Occipital lobe (tissue), 2 donors: ENCODE results near the gene RTL9. TPM values are rescaled to one million over a fixed set of nuclear protein-coding genes. Genes with fewer than 3 reads are reported as not detected.

Experiments
- DNase-seq: peaks from one replicate; lab custom pipeline; 2025; lab: John Stamatoyannopoulos, UW
- total RNA-seq: library from RNA; depleted of rRNA; stranded (reverse); fragments of >200 nt; gene quantifications from one replicate; pipeline ENCODE4 v1.2.3, GENCODE V29; 2014

Gene RTL9
- total RNA-seq, 1 donor from 2014 or later: 0.16 TPM

DNA sequence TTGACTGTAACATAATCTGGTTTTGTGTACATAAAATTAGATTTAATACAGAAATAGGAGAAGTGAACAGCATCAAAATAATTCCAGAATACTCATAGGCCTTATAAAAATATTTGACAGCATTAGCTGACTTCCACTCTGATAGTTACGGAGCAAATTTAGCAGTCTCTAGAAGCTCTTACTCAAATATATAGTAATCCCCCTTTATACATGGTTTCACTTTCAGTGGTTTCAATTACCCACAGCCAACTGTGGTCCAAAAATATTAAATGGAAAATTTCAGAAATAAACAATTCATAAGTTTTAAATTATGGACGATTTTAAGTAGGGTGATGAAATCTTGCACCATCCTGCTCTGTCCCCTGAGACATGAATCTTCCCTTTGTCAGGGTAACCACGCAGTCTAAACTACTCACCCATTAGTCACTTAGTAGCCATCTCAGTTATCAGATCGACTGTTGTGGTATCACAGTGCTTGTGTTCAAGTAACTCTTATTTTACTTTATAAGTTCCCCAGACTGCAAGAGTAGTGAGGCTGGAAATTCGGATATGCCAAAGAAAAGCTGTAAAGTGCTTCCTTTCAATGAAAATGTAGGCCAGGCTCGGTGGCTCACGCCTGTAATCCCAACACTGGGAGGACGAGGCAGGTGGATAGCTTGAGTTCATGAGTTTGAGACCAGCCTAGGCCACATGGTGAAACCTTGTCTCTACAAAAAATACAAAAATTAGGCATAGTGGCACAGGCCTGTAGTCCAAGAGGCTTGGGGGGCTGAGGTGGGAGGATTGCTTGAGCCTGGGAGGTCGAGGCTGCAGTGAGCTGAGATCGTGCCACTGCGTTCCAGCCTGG is 17.2 kb upstream of the RTL9 start:
- no peak for DNase-seq

DNA sequence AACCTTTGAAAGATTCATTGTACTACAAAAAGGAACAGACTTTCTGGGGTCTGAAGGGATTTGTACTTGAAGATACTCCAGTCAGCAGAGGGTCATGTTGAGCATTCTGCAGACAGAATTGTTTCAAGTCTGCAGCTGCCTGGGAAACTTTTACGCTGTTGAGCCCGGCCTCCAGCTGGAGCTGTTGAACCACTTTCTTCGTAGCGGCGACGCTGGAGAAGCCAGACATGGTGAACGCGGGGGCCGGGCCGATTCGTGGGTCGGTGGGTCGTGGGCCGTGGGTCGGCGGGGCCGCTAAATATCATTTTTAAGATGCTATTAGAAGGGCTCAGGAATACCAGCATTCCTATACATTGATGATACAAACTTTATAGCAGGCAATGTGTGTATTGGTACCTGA is 12.0 kb upstream of the RTL9 start:
- no peak for DNase-seq

DNA sequence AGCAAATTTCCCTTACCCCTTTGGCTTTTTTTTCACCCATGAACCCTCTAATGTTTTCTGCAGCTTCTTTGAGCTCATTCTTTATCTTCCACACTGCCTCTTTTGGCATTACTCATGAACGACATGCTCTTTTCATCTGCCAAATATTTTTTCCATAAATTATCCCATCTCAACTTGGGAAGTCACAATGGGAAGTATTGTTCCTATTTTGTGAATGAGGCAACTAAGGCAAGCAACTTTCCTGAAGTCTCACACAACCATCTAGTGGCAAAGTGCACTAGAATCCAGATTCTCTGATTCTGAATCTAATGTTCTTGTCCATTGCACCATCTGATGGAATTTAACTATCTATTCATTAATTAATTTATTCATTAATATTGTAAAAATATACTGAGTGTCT is 625 bp downstream of the RTL9 start:
- DNase-seq: no peak

DNA sequence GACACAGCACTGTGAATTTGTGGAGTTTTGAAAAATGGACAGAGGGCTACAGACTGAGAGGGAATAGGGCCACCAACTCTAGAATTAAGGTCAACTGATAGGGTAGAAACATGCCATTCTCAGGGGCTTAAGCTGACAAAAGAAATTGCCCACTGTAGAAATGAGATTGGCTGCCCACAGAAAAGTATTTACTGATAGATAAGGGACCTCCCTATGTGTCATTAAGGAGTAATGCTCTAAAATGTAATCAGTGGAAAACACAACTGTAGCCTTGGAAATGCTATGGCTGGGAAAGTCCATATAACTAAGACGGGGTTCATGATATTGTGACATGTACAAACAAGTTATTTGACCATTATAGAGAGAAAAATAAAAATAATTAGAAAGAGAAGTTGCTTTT is 4.6 kb downstream of the RTL9 start:
- no peak for DNase-seq

DNA sequence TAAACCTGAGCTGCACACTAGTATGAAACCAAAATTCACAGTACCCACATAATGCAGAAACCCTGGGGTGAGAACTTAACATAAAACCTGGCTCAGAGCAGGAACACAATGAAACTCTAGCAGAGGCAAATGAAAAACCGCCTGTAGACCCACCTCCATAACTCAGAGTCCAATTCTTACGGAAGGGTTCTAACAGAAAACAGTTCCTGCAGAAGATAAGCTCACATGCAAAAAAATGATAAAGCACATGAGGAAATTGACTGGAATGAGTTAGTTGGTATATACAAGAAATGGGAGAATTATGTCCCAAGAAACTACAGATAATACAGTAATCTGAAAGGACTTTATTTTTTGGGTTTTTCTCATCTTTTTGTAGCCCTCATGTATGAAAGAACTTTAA is 14.7 kb downstream of the RTL9 start:
- DNase-seq: no peak

DNA sequence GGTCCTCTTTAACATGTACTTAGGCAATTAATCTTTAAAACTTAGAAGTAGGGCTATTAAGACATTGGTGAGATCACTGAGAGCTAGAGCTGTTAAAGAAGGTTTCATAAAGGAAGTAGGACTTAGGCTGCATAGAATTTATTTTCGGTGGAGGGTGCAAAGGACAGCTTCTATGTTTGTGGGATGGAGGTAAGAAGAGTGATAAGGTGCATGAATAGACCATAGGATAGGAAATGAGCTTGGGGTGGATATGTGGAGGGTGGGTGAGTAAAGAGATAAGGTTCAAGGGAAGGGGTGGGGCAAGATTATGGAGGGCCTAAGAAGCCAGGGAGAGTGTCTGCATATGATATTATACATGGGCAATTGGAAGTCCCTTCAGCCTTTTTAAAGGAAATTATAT is 15.9 kb downstream of the RTL9 start:
- DNase-seq: no peak

DNA sequence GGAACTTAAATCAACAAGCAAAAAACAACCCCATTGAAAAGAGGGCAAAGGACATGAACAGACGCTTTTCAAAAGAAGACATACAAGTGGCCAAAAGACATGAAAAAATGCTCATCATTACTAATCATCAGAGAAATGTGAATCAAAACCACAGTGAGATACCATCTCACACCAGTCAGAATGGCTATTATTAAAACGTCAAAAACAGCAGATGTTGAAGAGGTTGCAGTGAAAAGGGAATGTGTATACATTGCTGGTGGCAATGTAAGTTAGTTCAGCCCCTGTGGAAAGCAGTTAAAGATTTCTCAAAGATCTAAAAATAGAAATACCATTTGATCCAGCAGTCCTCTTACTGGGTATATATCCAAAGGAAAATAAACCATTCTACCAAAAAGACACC is 22.6 kb downstream of the RTL9 start:
- no peak for DNase-seq

DNA sequence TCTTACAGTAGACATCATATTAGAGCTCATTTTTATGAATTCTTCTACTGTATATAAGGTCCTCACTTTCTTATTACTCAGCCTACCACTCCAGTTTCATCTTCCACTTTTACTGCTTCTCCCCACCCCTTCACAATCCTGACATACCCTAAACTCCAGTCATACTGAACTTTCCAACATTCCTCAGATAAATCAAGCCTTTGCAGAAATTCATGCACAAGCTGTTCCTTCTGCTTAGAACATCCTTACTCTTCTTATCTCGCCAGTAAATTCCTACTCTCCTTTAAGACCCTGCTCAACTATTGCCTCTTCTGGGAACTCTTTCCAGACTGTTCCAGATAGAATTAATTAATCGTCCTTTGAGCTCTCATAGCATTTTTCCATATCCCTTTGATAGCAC is 24.8 kb downstream of the RTL9 start:
- DNase-seq: no peak

DNA sequence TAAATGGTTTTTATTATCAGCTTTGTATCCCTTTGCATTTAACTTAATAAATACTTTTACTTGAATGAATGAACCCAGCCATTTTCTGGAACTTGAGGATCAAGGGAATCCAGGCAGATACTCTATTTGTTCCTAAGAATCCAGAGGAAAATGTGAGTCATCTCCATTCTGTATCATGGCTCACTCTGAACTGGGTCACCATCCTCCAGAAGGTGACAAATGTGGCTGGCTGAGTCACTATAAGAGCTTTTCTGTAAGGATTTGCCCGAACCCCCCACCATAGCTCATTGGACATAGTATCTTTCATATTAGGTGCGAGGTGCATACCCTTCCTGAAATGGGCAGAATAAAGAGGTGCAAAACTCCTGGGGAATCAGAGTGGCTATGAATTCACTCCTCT is 25.8 kb downstream of the RTL9 start:
- DNase-seq: peak; percentile 1

DNA sequence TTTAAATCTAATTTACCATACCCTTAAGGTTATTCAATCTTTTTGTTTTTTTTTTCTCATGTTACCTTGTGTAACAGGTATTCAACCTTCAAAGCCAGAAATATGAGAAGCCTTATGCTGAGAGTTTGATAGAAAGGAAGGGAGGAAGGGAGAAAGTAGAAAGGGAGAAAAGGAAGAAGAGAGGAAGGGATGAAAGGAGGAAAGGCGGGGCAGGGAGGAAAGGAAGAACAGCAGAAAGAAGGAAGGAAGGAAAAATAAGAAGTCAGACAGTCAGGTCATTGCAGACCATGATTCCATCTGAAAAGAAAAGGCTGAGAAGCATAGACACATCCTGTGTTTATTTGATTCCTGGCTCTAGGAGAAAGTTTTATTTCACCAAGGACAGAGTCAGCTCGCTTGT is 30.9 kb downstream of the RTL9 start:
- DNase-seq: no peak

DNA sequence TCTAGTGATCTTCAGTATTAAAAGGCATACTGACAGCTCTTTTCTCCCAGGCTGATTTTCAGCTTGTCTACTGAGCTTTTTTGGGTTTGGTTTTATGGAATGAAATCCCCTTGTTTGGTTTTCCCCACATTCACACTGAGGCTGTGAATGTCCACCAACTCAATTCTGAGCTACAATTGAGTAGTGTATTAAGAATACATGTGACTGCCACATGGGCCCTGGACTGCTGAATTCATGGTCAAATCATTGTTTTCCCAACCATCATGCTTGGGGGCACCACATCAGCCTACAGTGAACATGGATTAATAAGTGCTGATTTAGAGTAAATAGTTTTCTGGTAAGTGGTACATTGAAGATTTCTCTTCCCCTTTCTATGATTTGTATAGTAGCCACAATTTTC is 32.4 kb downstream of the RTL9 start:
- no peak for DNase-seq

DNA sequence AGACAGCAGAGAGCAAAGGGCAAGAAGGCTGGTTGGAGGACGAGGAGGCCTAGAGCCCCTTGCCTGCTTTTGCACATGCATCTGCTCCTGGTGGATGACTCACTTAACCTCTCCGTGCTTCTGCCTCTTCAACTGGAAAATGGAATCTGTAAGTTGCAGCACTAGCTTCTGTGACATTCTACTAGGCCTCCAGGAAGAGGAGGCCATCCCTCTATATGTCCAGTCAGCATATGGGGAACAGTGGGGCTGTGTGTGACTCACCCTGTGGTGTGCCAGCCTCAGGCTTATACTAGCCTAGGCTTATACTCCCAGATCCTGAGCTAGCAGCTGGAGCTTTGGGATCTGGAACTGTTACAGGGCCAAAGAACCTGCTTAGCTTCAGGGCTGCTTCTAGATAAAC is 36.0 kb downstream of the RTL9 start:
- DNase-seq: no peak

DNA sequence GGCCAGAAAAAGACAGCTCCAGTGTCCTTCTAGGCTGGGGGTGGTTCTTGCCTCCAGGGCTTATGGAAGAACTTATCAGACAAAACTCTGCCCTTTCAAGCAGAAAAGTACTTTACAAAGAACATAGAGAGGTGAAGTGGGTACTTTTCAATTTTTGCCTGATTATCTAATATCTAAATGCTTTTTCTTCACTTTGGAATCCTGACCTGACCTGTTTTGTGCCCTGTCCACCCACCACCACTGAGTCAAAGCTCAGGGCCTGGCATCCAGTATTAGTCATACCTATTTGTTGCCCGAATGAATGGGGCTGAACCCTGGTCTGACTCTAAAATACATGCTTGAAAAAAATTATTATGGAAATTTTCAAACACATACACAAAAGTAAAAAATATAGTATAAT is 37.2 kb downstream of the RTL9 start:
- no peak for DNase-seq

DNA sequence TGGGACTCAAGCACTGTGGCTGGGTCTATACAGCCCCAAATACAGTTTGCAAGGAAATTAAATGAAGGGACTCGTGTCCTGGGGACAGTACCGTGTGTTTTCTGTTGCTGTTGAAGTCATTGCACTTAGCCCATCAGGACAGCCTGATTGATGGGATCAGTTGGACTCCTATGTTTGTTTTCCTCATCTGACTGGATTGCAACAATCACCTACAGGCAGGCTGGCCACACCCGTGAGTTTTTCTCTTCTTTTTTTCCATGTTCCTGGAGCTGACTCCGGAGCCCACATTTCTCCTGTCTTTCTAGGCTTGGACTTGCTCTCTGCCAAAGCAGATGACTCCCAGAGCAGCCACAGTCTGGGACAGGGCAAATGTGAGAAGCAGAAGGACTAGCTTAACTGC is 38.1 kb downstream of the RTL9 start:
- DNase-seq: no peak

DNA sequence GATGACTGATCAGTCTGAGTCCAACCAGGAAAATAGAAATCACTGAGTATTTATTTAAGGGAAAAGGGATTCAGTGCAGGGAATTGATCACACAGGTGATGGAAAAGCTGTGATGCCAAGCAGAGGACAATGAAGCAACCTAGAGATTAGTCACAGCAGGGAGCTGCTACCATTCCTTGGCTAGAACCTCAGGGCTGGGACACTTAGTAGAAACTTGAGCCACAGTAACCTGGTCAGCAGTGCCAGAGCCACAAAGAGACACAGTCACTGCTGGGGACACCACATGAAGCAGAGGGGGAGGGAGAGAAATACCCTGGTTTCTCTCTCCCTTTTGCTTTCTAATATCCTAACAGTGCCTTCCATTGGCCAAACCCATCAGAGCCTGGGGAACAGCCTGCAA is 38.7 kb downstream of the RTL9 start:
- no peak for DNase-seq

DNA sequence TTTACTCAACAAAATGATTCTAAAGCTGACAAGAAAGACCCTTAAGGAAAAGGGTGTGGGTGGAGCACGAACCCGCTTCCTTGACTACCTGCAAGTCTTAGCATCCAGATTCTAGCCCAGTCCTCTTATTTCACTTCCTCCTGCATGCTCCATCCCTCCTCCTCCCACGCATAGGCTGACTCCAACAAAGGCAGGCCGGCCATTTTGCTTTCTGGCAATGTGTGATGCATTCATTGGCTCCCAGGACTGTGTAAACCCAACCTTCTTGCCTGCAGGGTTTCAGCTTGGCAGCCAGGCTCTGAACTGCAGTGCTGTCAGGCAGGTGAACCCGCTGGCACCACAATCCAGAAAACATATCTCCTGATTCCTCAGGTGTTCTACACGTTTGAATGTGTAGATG is 39.3 kb downstream of the RTL9 start:
- no peak for DNase-seq

DNA sequence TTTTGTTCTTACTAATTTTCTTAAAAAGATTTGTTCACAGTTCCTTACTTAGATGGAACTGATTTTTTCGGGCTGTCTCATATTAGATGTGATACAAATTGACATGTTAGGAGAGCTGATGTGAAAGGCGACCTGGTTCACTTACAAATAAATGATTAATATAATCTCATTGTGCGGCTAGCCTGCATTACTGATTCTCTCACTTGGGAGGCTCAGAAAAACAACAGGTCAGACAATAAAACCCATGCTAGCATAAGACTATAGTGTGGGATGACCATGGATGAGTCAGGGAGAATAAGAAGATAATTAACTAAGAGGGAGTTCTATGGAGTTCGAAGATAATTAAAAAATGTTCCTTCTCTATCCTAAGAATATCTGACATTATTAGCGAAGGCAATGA is 40.8 kb downstream of the RTL9 start:
- no peak for DNase-seq

DNA sequence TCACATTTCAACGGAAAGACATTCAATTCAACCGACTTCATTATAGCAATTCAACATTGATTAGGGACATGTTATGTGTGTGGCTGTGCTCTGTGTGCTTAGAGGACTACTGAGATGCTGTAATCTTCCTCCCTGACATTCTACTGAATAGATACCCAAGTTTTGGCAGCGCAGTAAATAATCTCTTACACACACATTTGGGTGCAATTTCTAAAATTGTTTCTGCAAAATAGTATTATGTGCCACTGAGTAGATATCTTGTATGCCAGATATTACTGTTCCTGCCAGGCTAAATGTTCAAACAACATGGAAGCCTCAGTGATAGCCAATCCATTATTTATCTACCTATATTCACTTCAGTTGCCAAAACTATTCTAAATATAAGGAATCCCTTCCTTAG is 41.3 kb downstream of the RTL9 start:
- no peak for DNase-seq

DNA sequence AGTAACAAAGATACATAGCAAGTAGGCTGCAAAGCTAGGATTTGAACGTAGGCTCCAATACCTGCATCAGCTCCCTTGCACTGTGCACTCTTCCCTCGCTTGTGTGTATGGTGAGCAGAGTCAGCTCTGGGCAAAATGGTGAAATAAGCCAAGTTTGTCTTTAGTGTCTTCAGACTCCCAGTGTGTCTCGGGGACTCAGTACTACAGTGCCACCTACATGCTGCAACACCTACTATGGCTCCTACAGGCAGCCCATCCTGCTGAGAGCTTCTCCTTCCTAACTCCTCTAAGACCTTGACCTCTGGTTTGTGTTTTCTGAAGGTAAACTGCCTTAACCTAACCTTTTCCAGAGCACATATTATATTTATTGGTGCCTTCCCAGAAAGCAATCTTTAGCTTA is 42.5 kb downstream of the RTL9 start:
- DNase-seq: no peak

DNA sequence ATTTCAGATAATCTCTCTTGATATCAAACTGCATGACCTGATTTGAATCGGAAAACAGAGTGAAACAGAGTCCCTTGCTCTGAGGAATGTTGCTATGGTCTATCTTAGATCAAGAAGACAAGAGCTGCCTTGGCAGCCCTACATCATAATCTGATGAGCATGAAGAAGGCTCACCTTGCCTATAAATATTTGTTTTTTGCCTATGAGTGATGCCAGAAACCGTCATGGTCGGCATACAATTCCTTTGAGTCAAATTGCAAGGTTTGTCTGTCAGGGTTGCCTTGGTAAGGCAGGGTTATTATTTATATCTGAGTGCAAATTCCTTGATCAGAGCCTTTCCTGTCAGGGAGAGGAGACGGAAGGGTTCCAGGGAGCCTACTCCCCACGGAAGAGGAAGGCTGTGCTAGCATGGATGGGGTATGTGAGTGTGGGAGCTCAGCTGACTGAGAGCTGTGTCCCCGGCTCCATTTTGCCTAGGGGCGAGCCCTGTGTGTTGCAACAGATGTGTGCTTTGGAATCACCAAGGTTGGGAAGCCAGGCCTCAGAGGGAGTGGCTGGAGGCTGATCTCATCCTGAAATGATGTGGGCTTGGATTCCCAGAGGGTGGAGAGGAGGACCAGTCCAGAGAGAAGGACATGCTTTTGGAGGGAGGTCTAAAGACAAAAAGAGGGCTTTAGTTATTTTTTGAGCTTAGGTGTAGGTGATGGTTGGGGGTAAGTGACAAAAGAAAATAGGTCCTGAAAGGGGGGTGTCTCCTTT is 43.6 kb downstream of the RTL9 start:
- DNase-seq: no peak

DNA sequence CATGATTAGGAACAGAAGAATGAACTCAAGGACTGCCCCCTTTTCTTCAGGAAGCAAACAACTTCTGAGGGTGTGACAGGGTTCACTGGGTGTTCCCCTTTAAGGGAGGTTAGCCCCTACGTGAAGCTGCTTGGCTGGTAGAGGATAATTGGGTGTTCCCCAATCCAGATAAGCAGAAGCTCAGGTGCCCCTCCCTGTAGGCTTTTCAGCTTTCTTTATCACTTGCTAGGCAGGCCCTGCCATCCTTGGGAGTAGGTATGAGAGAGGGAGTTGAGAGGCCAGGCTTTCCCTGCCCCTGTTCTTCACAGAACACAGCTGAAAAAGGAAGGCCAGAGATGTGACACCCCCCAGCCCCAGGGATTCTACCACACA is 44.2 kb downstream of the RTL9 start:
- DNase-seq: no peak

DNA sequence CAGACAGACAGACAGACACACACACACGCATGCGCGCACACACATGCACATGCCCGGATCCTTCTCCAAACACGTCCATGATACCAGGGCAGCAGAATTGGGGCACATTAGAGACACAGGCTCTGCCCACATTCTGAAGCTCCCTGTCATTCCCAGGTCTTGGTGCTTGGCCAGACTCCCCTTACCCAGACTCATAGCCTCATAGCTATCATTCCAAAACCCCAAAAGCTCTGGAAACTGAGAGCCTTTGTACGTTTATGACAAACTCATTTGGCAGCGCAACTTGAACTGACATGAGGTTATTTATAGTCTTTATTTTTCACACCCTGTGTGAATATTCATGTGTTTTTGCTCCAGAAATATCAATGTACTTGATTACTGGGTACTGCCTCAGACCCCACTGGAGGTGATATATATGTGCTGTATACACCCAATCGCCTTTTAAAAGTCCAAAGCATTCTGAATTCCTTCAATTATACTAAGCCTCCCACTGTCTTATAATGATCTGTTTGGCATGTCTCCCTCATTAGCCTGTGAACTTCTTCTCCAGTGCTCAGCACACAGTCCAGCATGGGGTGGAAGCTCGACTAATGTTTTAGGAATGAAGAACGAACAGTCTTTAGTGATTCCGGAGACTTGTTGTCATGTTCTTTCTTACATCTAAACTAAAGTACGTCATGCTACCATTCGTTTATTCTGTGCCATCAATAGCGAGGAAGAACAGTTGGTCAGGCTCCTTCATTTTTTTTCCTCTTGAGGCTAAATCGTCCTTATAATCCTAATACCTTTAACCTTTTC is 45.0 kb downstream of the RTL9 start:
- no peak for DNase-seq
